Keratinocyte (primary cell): ENCODE measurements around the gene GOLM1. TPM values are rescaled to one million over a fixed set of nuclear protein-coding genes. Genes with fewer than 3 reads are reported as not detected.

Source experiments
- DNase-seq: peaks from one replicate; pipeline ENCODE4 v3.0.0-alpha.2; 2011; ENCODE audit warnings: low read depth, missing footprints, low spot score
- FAIRE-seq: peaks from 2 replicates; lab custom pipeline; 2011; peaks lifted over from hg19 to GRCh38; lab: Jason Lieb, UNC
- H2AFZ ChIP-seq: 2 replicates; pipeline ENCODE4 v1.6.0; 2012; ENCODE audit warnings: low read length, control low read depth, inconsistent platforms; ENCODE audit not compliant: control insufficient read depth
- H3K27ac ChIP-seq: 2 replicates; pipeline ENCODE4 v1.5.1; 2011; ENCODE audit warnings: low read length; ENCODE audit not compliant: control insufficient read depth, insufficient read depth
- H3K27me3 ChIP-seq: 3 replicates; pipeline ENCODE4 v1.6.0; 2011; ENCODE audit warnings: low read length; ENCODE audit not compliant: control insufficient read depth, insufficient read depth; ENCODE audit errors: extremely low read depth
- H3K36me3 ChIP-seq, 2 experiments: 2 replicates in 1 of 2; 3 replicates in 1 of 2; pipeline ENCODE4 v1.5.1; 2011; ENCODE audit warnings: low read length in 2 of 2, mild to moderate bottlenecking in 1 of 2; ENCODE audit not compliant: control insufficient read depth in 2 of 2, insufficient read depth in 2 of 2; ENCODE audit errors: extremely low read depth in 1 of 2
- H3K4me1 ChIP-seq: 3 replicates; pipeline ENCODE4 v1.5.1; 2011; ENCODE audit warnings: low read length; ENCODE audit not compliant: control insufficient read depth, insufficient read depth; ENCODE audit errors: extremely low read depth
- H3K4me2 ChIP-seq: 3 replicates; pipeline ENCODE4 v1.6.0; 2011; ENCODE audit warnings: low read depth, low read length; ENCODE audit not compliant: control insufficient read depth, insufficient read depth; ENCODE audit errors: extremely low read depth
- H3K4me3 ChIP-seq, 3 experiments: fragments of 200-600 bp in 1 of 3; sonication (generic) in 1 of 3; 2 replicates in 2 of 3; 3 replicates in 1 of 3; pipeline ENCODE4 v1.5.1; 2011 to 2016; ENCODE audit warnings: low read length in 3 of 3, mild to moderate bottlenecking in 3 of 3, control low read depth in 2 of 3, inconsistent platforms in 1 of 3, low read depth in 1 of 3, mixed read lengths in 1 of 3, mixed run types in 1 of 3, moderate library complexity in 1 of 3; ENCODE audit not compliant: control insufficient read depth in 2 of 3, insufficient read depth in 2 of 3; ENCODE audit errors: extremely low read depth in 1 of 3
- H3K79me2 ChIP-seq: 2 replicates; pipeline ENCODE4 v1.6.0; 2012; ENCODE audit warnings: low read length; ENCODE audit not compliant: control insufficient read depth, insufficient read depth
- H3K9ac ChIP-seq: 3 replicates; pipeline ENCODE4 v1.6.0; 2011; ENCODE audit warnings: low read length; ENCODE audit not compliant: control insufficient read depth, insufficient read depth; ENCODE audit errors: extremely low read depth
- H3K9me1 ChIP-seq: 3 replicates; pipeline ENCODE4 v1.6.0; 2011; ENCODE audit warnings: low read length; ENCODE audit not compliant: control insufficient read depth, insufficient read depth; ENCODE audit errors: extremely low read depth
- H3K9me3 ChIP-seq: 2 replicates; pipeline ENCODE4 v1.5.1; 2012; ENCODE audit warnings: low read depth, low read length; ENCODE audit not compliant: control insufficient read depth
- H4K20me1 ChIP-seq: 3 replicates; pipeline ENCODE4 v1.6.0; 2011; ENCODE audit warnings: low read length; ENCODE audit not compliant: control insufficient read depth, insufficient read depth; ENCODE audit errors: extremely low read depth
- CTCF ChIP-seq, 3 experiments: IDR thresholded peaks in 1 of 3; conservative IDR thresholded peaks in 1 of 3; optimal IDR thresholded peaks in 1 of 3; 2 replicates in 2 of 3; 3 replicates in 1 of 3; pipeline versions ENCODE3 to v1.5.1; 2011; ENCODE audit warnings: low read length in 3 of 3, mild to moderate bottlenecking in 3 of 3, moderate library complexity in 2 of 3, control low read depth in 1 of 3, inconsistent platforms in 1 of 3; ENCODE audit not compliant: insufficient read depth in 2 of 3; ENCODE audit errors: extremely low read depth in 1 of 3
- EZH2 ChIP-seq: IDR thresholded peaks from one replicate; pipeline ENCODE4 v1.6.1; 2012; ENCODE audit warnings: inconsistent platforms, mild to moderate bottlenecking, low read length, moderate library complexity
- dilution Hi-C: fragments of 300-500 bp; cut with MboI; formaldehyde crosslinking; loops from one replicate; pipeline ENCODE4 v1.7.0; 2020; ENCODE audit warnings: low sequenced_read_pairs; ENCODE audit not compliant: extremely low pct_ligation_motif_present
- polyA plus RNA-seq, 5 experiments: library from polyadenylated mRNA; depleted of rRNA in 3 of 5; stranded (reverse) in 3 of 5; stranded (forward) in 1 of 5; unstranded in 1 of 5; fragments of >200 nt; gene quantifications; 1 replicate in 1 of 5; 2 replicates in 3 of 5; 3 replicates in 1 of 5; pipeline versions ENCODE4 v1.2.1 to v1.2.3, GENCODE V29; 2011 to 2012; ENCODE audit warnings: missing spikeins in 2 of 5, low read depth in 1 of 5, low replicate concordance in 1 of 5

Gene GOLM1
- polyA plus RNA-seq, 1 donor (not counting 4 experiments of a cell fraction or from before 2014, with no cell fraction given): 17.3 TPM

- Histone ChIP-seq H2AFZ (no peak overlapping the region), H3K4me3 (no peak overlapping the region), H3K9ac (no peak overlapping the region), H3K9me3 (no peaks in the 10 kb centered on the region), H3K9me1 (no peaks in the 10 kb centered on the region), H3K4me1 (no peaks in the 10 kb centered on the region), H4K20me1 (no peaks in the 10 kb centered on the region), H3K27me3 (no peaks in the 10 kb centered on the region), H3K36me3 (peaks cover 17 to 23% of the 10 kb centered on the region in 2 experiments), H3K4me2 (no peak overlapping the region), H3K79me2 (no peaks in the 10 kb centered on the region), H3K27ac (no peak overlapping the region)
- no peak for TF ChIP-seq EZH2
- no peak for TF ChIP-seq CTCF (optimal IDR thresholded peaks at IDR 0.05 in 1 of 3, IDR thresholded peaks at IDR 0.05 in 1 of 3, conservative IDR thresholded peaks at IDR 0.05 in 1 of 3; ENCODE audit: extremely low read depth in 1 of 3, insufficient read depth in 2 of 3, low read length in 3 of 3)
- FAIRE-seq (no peak), DNase-seq (no peak)
- dilution Hi-C loops: no loop called here
These were observed 78.6 kb downstream of the GOLM1 start for GRCh38 chr9:86020731-86021130.

GRCh38 chr9:86009133-86009532 is 90.2 kb downstream of the GOLM1 start:
- Histone ChIP-seq H3K9ac (no peak overlapping the region), H3K4me2 (no peak overlapping the region), H3K9me3 (no peaks in the 10 kb centered on the region), H3K27ac (no peak overlapping the region), H3K36me3 (peaks cover 2 to 14% of the 10 kb centered on the region in 2 experiments), H3K4me3 (no peak overlapping the region), H3K9me1 (no peaks in the 10 kb centered on the region), H3K4me1 (no peaks in the 10 kb centered on the region), H2AFZ (no peak overlapping the region), H4K20me1 (no peaks in the 10 kb centered on the region), H3K27me3 (no peaks in the 10 kb centered on the region), H3K79me2 (no peaks in the 10 kb centered on the region)
- DNase-seq: no peak
- dilution Hi-C loops: no loop called here
- TF ChIP-seq CTCF (optimal IDR thresholded peaks at IDR 0.05 in 1 of 3, IDR thresholded peaks at IDR 0.05 in 1 of 3, conservative IDR thresholded peaks at IDR 0.05 in 1 of 3; ENCODE audit: extremely low read depth in 1 of 3, insufficient read depth in 2 of 3, low read length in 3 of 3): no peak
- TF ChIP-seq EZH2: no peak
- no peak for FAIRE-seq
